Colonic mucosa (tissue), 4 donors: ENCODE measurements around the gene SDK2. TPM values are rescaled to one million over a fixed set of nuclear protein-coding genes. Genes with fewer than 3 reads are reported as not detected.

Experiments used
- DNase-seq: peaks from one replicate; pipeline ENCODE4 v3.0.0-alpha.2; 2020
- H3K27ac ChIP-seq: fragments of 200-600 bp; one replicate; pipeline ENCODE4 v1.8.0; 2021
- H3K27me3 ChIP-seq: fragments of 200-600 bp; one replicate; pipeline ENCODE4 v1.8.0; 2021
- H3K36me3 ChIP-seq: fragments of 200-600 bp; one replicate; pipeline ENCODE4 v1.8.0; 2021
- H3K4me1 ChIP-seq: fragments of 200-600 bp; one replicate; pipeline ENCODE4 v1.8.0; 2021; ENCODE audit warnings: mild to moderate bottlenecking
- H3K4me3 ChIP-seq: fragments of 200-600 bp; one replicate; pipeline ENCODE4 v1.8.0; 2021
- H3K9ac ChIP-seq, 2 donors: one replicate each; pipeline ENCODE4 v1.7.0; 2013; ENCODE audit warnings: control low read depth in 2 of 2, low read depth in 2 of 2, low read length in 2 of 2
- H3K9me3 ChIP-seq: fragments of 200-600 bp; one replicate; pipeline ENCODE4 v1.8.0; 2021
- CTCF ChIP-seq: fragments of 200-600 bp; IDR thresholded peaks from one replicate; pipeline ENCODE4 v1.8.0; 2022; ENCODE audit warnings: antibody characterized with exemption, mild to moderate bottlenecking
- intact Hi-C: fragments of 100-400 bp; cut with DNase I; formaldehyde crosslinking; loops from one replicate; pipeline ENCODE4 v1.14.1; 2022
- total RNA-seq, 2 donors: library from RNA; stranded (reverse); fragmentation: NEBNext Ultra II Directional in 1 of 2; extraction: Animal tissue kit (Norgen Biotek cat#: 25700) in 1 of 2; gene quantifications; one replicate each; pipeline ENCODE4 v1.2.1, GENCODE V29; 2021
- donor health status: healthy.
- donor health status: DM: no; HTN: no; CAD: no.
- donor health status: DM: no; HTN: no; CAD: no.

Gene SDK2
- total RNA-seq, 2 donors from 2014 or later, result 0.94 to 1.2 TPM

GRCh38 chr17:73595068-73595467 lies 49.2 kb downstream of the SDK2 start:
- H3K4me1 ChIP-seq, result no peaks in the 10 kb centered on the region
- no peaks in the 10 kb centered on the region for H3K9me3 ChIP-seq
- H3K9ac ChIP-seq, result no peak overlapping the region
- DNase-seq, result no peak
- no peaks in the 10 kb centered on the region for H3K27me3 ChIP-seq
- H3K36me3 ChIP-seq, result no peaks in the 10 kb centered on the region
- H3K27ac ChIP-seq, result no peak overlapping the region
- TF ChIP-seq CTCF, result no peak
- no peak overlapping the region for H3K4me3 ChIP-seq
- intact Hi-C loops, result no loop called here

GRCh38 chr17:73594598-73594997 lies 49.6 kb downstream of the SDK2 start:
- DNase-seq, result no peak
- Histone ChIP-seq H3K4me1 (no peaks in the 10 kb centered on the region), H3K27me3 (no peaks in the 10 kb centered on the region), H3K36me3 (no peaks in the 10 kb centered on the region), H3K4me3 (no peak overlapping the region), H3K27ac (no peak overlapping the region), H3K9ac (no peak overlapping the region), H3K9me3 (no peaks in the 10 kb centered on the region)
- intact Hi-C loops, result no loop called here
- no peak for TF ChIP-seq CTCF

- Histone ChIP-seq H3K9ac (no peak overlapping the region), H3K9me3 (no peaks in the 10 kb centered on the region), H3K27me3 (no peaks in the 10 kb centered on the region), H3K4me1 (no peaks in the 10 kb centered on the region), H3K36me3 (no peaks in the 10 kb centered on the region), H3K4me3 (no peak overlapping the region), H3K27ac (no peak overlapping the region)
- no peak for DNase-seq
- intact Hi-C loops, result no loop called here
- no peak for TF ChIP-seq CTCF
These were observed 50.2 kb downstream of the SDK2 start for GRCh38 chr17:73594025-73594424.

GRCh38 chr17:73593249-73593965 lies 50.8 kb downstream of the SDK2 start:
- no peak overlapping the region for H3K4me3 ChIP-seq
- no peak overlapping the region for H3K27ac ChIP-seq
- no peak for DNase-seq
- no peak for TF ChIP-seq CTCF
- H3K27me3 ChIP-seq, result no peaks in the 10 kb centered on the region
- H3K36me3 ChIP-seq, result no peaks in the 10 kb centered on the region
- H3K9ac ChIP-seq, result no peak overlapping the region
- no peaks in the 10 kb centered on the region for H3K4me1 ChIP-seq
- intact Hi-C loops, result no loop called here
- H3K9me3 ChIP-seq, result no peaks in the 10 kb centered on the region

GRCh38 chr17:73592501-73592961 lies 51.7 kb downstream of the SDK2 start:
- Histone ChIP-seq H3K4me3 (no peak overlapping the region), H3K9ac (no peak overlapping the region), H3K4me1 (no peaks in the 10 kb centered on the region), H3K27ac (no peak overlapping the region), H3K27me3 (no peaks in the 10 kb centered on the region), H3K9me3 (no peaks in the 10 kb centered on the region), H3K36me3 (no peaks in the 10 kb centered on the region)
- DNase-seq, result no peak
- intact Hi-C loops, result no loop called here
- no peak for TF ChIP-seq CTCF
